GM12801 (cell line): ENCODE data around the gene CGNL1.

Experiments used
- TF ChIP-seq, protein P1 (sequence below): IDR thresholded peaks from one replicate; pipeline ENCODE4 v1.5.1; 2011; ENCODE audit warnings: control low read depth; ENCODE audit not compliant: insufficient read length; ENCODE audit errors: extremely low read depth

Gene CGNL1

DNA sequence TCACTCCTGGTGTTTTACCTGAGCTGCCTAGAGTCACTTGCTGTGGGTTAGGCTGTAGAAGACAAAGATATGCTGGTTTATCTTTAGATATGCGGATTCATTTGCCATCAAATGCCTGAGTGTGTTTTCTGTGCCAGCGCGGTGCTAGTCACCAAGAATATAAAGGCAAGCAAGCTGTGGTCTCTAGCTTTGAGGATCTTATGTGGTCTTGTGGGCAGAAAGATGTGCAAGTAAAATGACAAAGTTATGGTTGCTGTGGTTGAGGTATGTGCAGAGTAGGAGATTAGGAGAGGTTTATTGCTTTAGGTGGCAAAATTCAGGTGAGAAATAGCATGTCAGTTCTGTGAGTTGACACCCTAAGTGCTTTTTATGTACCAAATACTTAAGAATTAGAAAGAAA lies 94.2 kb downstream of the CGNL1 start:
- TF ChIP-seq, protein P1, sequence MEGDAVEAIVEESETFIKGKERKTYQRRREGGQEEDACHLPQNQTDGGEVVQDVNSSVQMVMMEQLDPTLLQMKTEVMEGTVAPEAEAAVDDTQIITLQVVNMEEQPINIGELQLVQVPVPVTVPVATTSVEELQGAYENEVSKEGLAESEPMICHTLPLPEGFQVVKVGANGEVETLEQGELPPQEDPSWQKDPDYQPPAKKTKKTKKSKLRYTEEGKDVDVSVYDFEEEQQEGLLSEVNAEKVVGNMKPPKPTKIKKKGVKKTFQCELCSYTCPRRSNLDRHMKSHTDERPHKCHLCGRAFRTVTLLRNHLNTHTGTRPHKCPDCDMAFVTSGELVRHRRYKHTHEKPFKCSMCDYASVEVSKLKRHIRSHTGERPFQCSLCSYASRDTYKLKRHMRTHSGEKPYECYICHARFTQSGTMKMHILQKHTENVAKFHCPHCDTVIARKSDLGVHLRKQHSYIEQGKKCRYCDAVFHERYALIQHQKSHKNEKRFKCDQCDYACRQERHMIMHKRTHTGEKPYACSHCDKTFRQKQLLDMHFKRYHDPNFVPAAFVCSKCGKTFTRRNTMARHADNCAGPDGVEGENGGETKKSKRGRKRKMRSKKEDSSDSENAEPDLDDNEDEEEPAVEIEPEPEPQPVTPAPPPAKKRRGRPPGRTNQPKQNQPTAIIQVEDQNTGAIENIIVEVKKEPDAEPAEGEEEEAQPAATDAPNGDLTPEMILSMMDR, result no peak

- TF ChIP-seq, protein P1, result no peak
Observed at GRCh38 chr15:57472861-57473260, 96.6 kb downstream of the CGNL1 start.

GRCh38 chr15:57476533-57476975 lies 100.2 kb downstream of the CGNL1 start:
- TF ChIP-seq, protein P1, result no peak

GRCh38 chr15:57477736-57478522 lies 101.6 kb downstream of the CGNL1 start:
- TF ChIP-seq, protein P1, result no peak

DNA sequence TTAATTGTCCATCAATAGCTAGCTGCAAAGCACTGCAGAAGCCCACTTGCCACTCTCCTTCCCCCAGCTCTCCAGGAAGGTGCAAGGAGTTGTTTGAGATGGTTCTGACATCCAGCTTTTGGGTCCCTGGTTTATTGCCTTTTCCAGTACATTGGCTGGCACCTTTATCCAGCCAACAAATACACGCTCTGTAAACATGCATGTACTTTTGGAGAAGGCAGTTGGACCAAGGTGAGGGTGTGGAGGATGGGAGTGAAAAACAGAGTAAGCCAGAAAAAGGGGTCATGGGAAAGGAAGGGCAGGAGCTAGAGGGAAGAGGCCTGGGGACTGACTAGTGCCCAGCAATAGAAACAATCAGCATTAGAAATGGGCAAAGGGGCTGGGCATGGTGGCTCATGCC lies 102.7 kb downstream of the CGNL1 start:
- TF ChIP-seq, protein P1, result no peak

DNA sequence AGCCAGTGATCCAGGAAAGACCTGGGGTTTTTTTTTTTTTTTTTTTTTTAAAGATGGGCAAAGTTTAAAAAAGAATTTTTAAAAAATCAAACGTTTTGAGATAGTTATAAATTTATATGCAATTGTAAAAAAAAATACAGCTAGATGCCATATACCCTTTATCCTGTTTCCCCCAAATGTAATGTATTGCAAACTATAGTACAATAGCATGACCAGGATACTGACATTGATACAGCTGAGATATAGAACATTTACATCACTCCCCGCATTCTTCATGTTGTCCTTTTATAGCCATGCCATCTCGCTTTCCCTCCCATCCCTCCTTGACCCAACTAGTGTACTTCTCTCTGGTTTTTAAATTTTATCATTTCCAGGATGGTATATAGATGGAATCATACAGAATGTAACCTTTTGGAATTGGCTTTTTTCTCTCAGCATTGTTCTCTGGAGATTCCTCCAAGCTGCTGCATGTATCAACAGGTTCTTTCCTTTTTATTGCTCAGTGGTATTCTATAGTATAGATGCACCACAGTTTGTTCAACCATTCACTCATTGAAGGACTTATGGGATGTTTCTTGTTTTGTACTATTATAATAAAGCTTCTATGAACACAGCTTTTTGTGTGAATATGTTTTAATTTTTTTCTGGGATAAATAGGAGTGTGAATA lies 104.9 kb downstream of the CGNL1 start:
- TF ChIP-seq, protein P1, result no peak

DNA sequence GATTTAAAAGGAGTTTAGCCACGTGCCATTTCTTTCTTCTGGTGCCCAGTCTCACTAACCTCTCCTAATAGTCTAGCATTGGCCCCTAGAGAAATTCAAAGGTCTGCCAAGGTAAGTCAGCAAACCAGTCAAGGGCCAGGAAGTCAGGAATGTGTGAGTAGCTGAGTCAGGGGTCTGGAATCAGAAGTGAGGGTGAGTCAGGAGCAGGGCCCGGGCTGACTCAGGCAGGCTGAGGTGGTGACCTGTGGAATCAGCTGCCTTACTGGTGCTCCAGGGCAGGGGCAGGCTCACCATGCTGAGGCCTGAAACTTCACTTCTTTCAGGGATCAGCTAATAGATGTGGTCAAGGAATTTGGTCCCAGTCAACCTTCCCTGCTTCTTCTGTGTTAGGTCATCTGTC lies 109.6 kb downstream of the CGNL1 start:
- TF ChIP-seq, protein P1, result no peak
